Heart right ventricle (tissue), 16 donors: ENCODE data around the gene SPON2. TPM values are rescaled to one million over a fixed set of nuclear protein-coding genes. Genes with fewer than 3 reads are reported as not detected.

Experiments used
- ATAC-seq, 8 donors: fragments of 200-7000 bp; cut with Tn5 transposase; one replicate each; pipeline ENCODE4 v1.9.1; 2020; ENCODE audit warnings: mild to moderate bottlenecking in 8 of 8, moderate library complexity in 8 of 8, moderate number of reproducible peaks in 1 of 8
- DNase-seq, 2 donors: peaks; one replicate each; pipeline ENCODE4 v3.0.0-alpha.2; 2020
- H3K27ac ChIP-seq, 10 donors: fragments of 200-600 bp; sonication (generic) in 2 of 10; one replicate each; pipeline versions ENCODE4 v1.5.0 to v1.8.0; 2020 to 2022; ENCODE audit warnings: mild to moderate bottlenecking in 3 of 10
- H3K27me3 ChIP-seq, 7 donors: fragments of 200-600 bp; one replicate each; pipeline ENCODE4 v1.8.0; 2021 to 2022; ENCODE audit warnings: mild to moderate bottlenecking in 2 of 7
- H3K36me3 ChIP-seq, 9 donors: fragments of 200-600 bp; sonication (generic) in 1 of 9; one replicate each; pipeline versions ENCODE4 v1.5.0 to v1.8.0; 2020 to 2022; ENCODE audit warnings: mild to moderate bottlenecking in 2 of 9
- H3K4me1 ChIP-seq, 9 donors: fragments of 200-600 bp; sonication (generic) in 1 of 9; one replicate each; pipeline versions ENCODE4 v1.5.0 to v1.8.0; 2020 to 2022; ENCODE audit warnings: mild to moderate bottlenecking in 4 of 9
- H3K4me3 ChIP-seq, 10 donors: fragments of 200-600 bp; sonication (generic) in 2 of 10; one replicate each; pipeline versions ENCODE4 v1.5.0 to v1.8.0; 2020 to 2022; ENCODE audit warnings: mild to moderate bottlenecking in 7 of 10, moderate library complexity in 2 of 10
- H3K9me3 ChIP-seq, 11 donors: fragments of 200-600 bp in 10 of 11; sonication (generic) in 2 of 11; one replicate each; pipeline versions ENCODE4 v1.5.0 to v1.8.0; 2013 to 2022; ENCODE audit warnings: mild to moderate bottlenecking in 2 of 11, control low read depth in 1 of 11, moderate library complexity in 1 of 11
- CTCF ChIP-seq, 9 donors: fragments of 200-600 bp; sonication (generic) in 2 of 9; IDR thresholded peaks; one replicate each; pipeline versions ENCODE4 v1.5.0 to v1.8.0; 2021 to 2022; ENCODE audit warnings: antibody characterized with exemption in 9 of 9, mild to moderate bottlenecking in 5 of 9, moderate library complexity in 1 of 9
- WGBS, 2 donors: extraction: QIAGEN DNeasy Blood & Tissue Kit; methylation state at CpG; one replicate each; pipeline ENCODE4 v1.1.7; 2013; ENCODE audit warnings: inconsistent platforms in 1 of 2; 5-methylcytosine and 5-hydroxymethylcytosine counted together
- intact Hi-C, 10 donors: fragments of 100-400 bp; cut with DNase I; formaldehyde crosslinking; loops; one replicate each; pipeline versions ENCODE4 v1.11.1 to v1.14.2; 2022
- polyA plus RNA-seq, 2 donors: library from polyadenylated mRNA; stranded (reverse); fragments of 200-250 nt; gene quantifications; one replicate each; pipeline ENCODE4 v1.2.3, GENCODE V29; 2013
- total RNA-seq, 10 donors: library from RNA; stranded (reverse); fragmentation: NEBNext Ultra II Directional in 3 of 10; extraction: Animal tissue kit (Norgen Biotek cat#: 25700) in 3 of 10; gene quantifications; one replicate each; pipeline versions ENCODE4 v1.2.1 to v1.2.4, GENCODE V29; 2021 to 2023
- donor health status: Arrhythmogenic right ventricular cardiomyopathy.
- donor health status: ischemic (EF 13 %, LVEDD 7.1; RV severe dilation, severe dysfunction).
- donor health status: healthy with polysubstance abuse.
- donor health status: DM: no; HTN: yes; CAD: no.
- donor health status: DM: no; HTN: no; CAD: no.
- donor health status: ischemic (EF 25% LVEDD 6.9; RV normal size, moderate dysfunction).
- donor health status: ischemic (EF 25% LVEDD 5.7; RV mildly dilated, moderate dysfunction).
- donor health status: healthy.
- donor health status: DM: yes; HTN: yes; CAD: no.
- donor health status: Ischemic cardiomyopathy.
- donor health status: ischemic (EF 35%, LVEDD 5.7; RV mildly dilated, moderate dysfunction).
- donor health status: nonischemic (EF 11% LVEDD 7.7; RV severe dilation, severe dysfunction).
- donor health status: DM: yes; HTN: yes; CAD: no.
- donor health status: PGD.
- donor health status: ischemic (EF 29% LVEDD 5.4; RV normal size, mild dysfunction).
- donor health status: nonischemic (EF 23%, LVEDD 6.1; RV moderate dilation, normal function).

The SPON2 gene
- total and polyA plus RNA-seq, 12 donors = 5.3 to 40.5 (median 12.1) TPM

- DNase-seq = no peak
- no peak for ATAC-seq
- Histone ChIP-seq H3K4me1 (peaks cover 0 to 15% (median 8%) of the 10 kb centered on the region in 9 donors), H3K4me3 (no peak overlapping the region), H3K27ac (no peak overlapping the region), H3K9me3 (peaks cover 0 to 19% (median 11%) of the 10 kb centered on the region in 11 donors), H3K36me3 (no peaks in the 10 kb centered on the region), H3K27me3 (peaks cover 0 to 11% (median 6%) of the 10 kb centered on the region in 7 donors)
- intact Hi-C loops = no loop called here
- 84 to 85% methylated on average over 8 of the region's 8 CpGs for WGBS, 2 donors
- no peak for TF ChIP-seq CTCF (IDR thresholded peaks at IDR 0.05)
Observed at GRCh38 chr4:1156069-1156468, 16.3 kb downstream of the SPON2 start.

- Histone ChIP-seq H3K4me3 (no peak overlapping the region), H3K9me3 (peaks cover 0 to 19% (median 11%) of the 10 kb centered on the region in 11 donors), H3K27ac (no peak overlapping the region), H3K36me3 (no peaks in the 10 kb centered on the region), H3K27me3 (peaks cover 0 to 15% (median 10%) of the 10 kb centered on the region in 7 donors), H3K4me1 (peaks cover 0 to 15% (median 8%) of the 10 kb centered on the region in 9 donors)
- ATAC-seq = peak in 6 of 8 donors; percentile 38 to 81 (median 67)
- TF ChIP-seq CTCF (IDR thresholded peaks at IDR 0.05) = no peak
- WGBS, 2 donors = 53 to 62% methylated on average over 3 of the region's 3 CpGs
- intact Hi-C loops = no loop called here
- no peak for DNase-seq
Observed at GRCh38 chr4:1155314-1155713, 17.1 kb downstream of the SPON2 start.

- Histone ChIP-seq H3K27ac (no peak overlapping the region), H3K27me3 (peaks cover 0 to 21% (median 10%) of the 10 kb centered on the region in 7 donors), H3K9me3 (peaks cover 0 to 19% (median 11%) of the 10 kb centered on the region in 11 donors), H3K4me3 (peak overlapping the region in 1 of 10 donors; percentile 5), H3K4me1 (peaks cover 0 to 15% (median 8%) of the 10 kb centered on the region in 9 donors), H3K36me3 (no peaks in the 10 kb centered on the region)
- intact Hi-C loops = no loop called here
- no peak for TF ChIP-seq CTCF (IDR thresholded peaks at IDR 0.05)
- WGBS, 2 donors = 55 to 56% methylated on average over 21 of the region's 21 CpGs
- ATAC-seq (peak; percentile 25 to 70 (median 53)), DNase-seq (no peak)
Observed at GRCh38 chr4:1154523-1155182, 17.7 kb downstream of the SPON2 start.

- Histone ChIP-seq H3K4me3 (no peak overlapping the region), H3K27ac (no peak overlapping the region), H3K4me1 (peaks cover 0 to 15% (median 8%) of the 10 kb centered on the region in 9 donors), H3K27me3 (peaks cover 0 to 21% (median 10%) of the 10 kb centered on the region in 7 donors), H3K9me3 (peaks cover 0 to 18% (median 11%) of the 10 kb centered on the region in 11 donors), H3K36me3 (no peaks in the 10 kb centered on the region)
- no peak for TF ChIP-seq CTCF (IDR thresholded peaks at IDR 0.05)
- WGBS, 2 donors = 68 to 72% methylated on average over 7 of the region's 7 CpGs
- ATAC-seq (no peak), DNase-seq (no peak)
- intact Hi-C loops = no loop called here
Observed at GRCh38 chr4:1154126-1154522, 18.3 kb downstream of the SPON2 start.
